Neural cell (in vitro differentiated cells): Measurements from ENCODE around the gene LPXN. TPM values are rescaled to one million over a fixed set of nuclear protein-coding genes. Genes with fewer than 3 reads are reported as not detected.

Experiments
- H2AFZ ChIP-seq: fragments of 200-600, 300-800 bp; sonication (generic), shearing (Covaris generic); 2 replicates; pipeline ENCODE4 v1.6.0; 2014; ENCODE audit warnings: low read depth, mild to moderate bottlenecking, antibody characterized with exemption, low read length, moderate library complexity
- H3F3A ChIP-seq: fragments of 200-600 bp; shearing (Covaris generic); 2 replicates; pipeline ENCODE4 v1.6.1; 2016; ENCODE audit warnings: mild to moderate bottlenecking, moderate library complexity, mixed read lengths, antibody characterized with exemption, low read length; ENCODE audit not compliant: insufficient read depth, poor library complexity, severe bottlenecking
- H3K27ac ChIP-seq: fragments of 200-600, 300-800 bp; sonication (generic), shearing (Covaris generic); 2 replicates; pipeline ENCODE4 v1.5.1; 2014; ENCODE audit warnings: mild to moderate bottlenecking, low read length, moderate library complexity
- H3K27me3 ChIP-seq: fragments of 300-800, 200-600 bp; sonication (generic), shearing (Covaris generic); 2 replicates; pipeline ENCODE4 v1.6.0; 2014; ENCODE audit warnings: mild to moderate bottlenecking, low read depth, low read length, moderate library complexity; ENCODE audit not compliant: insufficient read depth
- H3K36me3 ChIP-seq: fragments of 300-800, 200-600 bp; sonication (generic), shearing (Covaris generic); 2 replicates; pipeline ENCODE4 v1.5.1; 2014; ENCODE audit warnings: mild to moderate bottlenecking, antibody characterized with exemption, low read length, moderate library complexity; ENCODE audit not compliant: insufficient read depth
- H3K4me2 ChIP-seq: fragments of 300-800, 200-600 bp; sonication (generic), shearing (Covaris generic); 2 replicates; pipeline ENCODE4 v1.6.0; 2014; ENCODE audit warnings: mild to moderate bottlenecking, low read length
- H3K4me3 ChIP-seq: fragments of 300-800, 200-600 bp; sonication (generic), shearing (Covaris generic); 2 replicates; pipeline ENCODE4 v1.5.1; 2014; ENCODE audit warnings: mild to moderate bottlenecking, low read length, moderate library complexity
- H3K79me2 ChIP-seq: fragments of 200-600 bp; shearing (Covaris generic); replicated peaks from 2 replicates; pipeline ENCODE4 v1.6.0; 2014; ENCODE audit warnings: mild to moderate bottlenecking, low read length, moderate library complexity; ENCODE audit not compliant: insufficient read depth
- H3K9ac ChIP-seq: fragments of 300-800, 200-600 bp; sonication (generic), shearing (Covaris generic); 2 replicates; pipeline ENCODE4 v1.6.1; 2016; ENCODE audit warnings: mild to moderate bottlenecking, low read length, mixed read lengths
- H3K9me2 ChIP-seq: fragments of 200-600 bp; shearing (Covaris generic); 2 replicates; pipeline ENCODE4 v1.6.1; 2016; ENCODE audit warnings: mild to moderate bottlenecking, low read length, mixed read lengths; ENCODE audit not compliant: insufficient read depth
- H3K9me3 ChIP-seq: fragments of 200-600, 300-800 bp; sonication (generic), shearing (Covaris generic); 2 replicates; pipeline ENCODE4 v1.6.1; 2016; ENCODE audit warnings: mild to moderate bottlenecking, mixed run types, low read length, moderate library complexity, mixed read lengths
- H4K20me1 ChIP-seq: fragments of 200-600 bp; shearing (Covaris generic); 2 replicates; pipeline ENCODE4 v1.6.1; 2016; ENCODE audit warnings: mild to moderate bottlenecking, mixed run types; ENCODE audit not compliant: insufficient read depth
- CTCF ChIP-seq: fragments of 450-650 bp; IDR thresholded peaks from 2 replicates; pipeline ENCODE4 v1.5.1; 2014; ENCODE audit warnings: antibody characterized with exemption, mild to moderate bottlenecking, moderate library complexity; ENCODE audit not compliant: poor library complexity, severe bottlenecking
- EP300 ChIP-seq: fragments of 450-650 bp; conservative IDR thresholded peaks from 2 replicates; pipeline ENCODE4 v1.6.1; 2014; ENCODE audit warnings: antibody characterized with exemption, mild to moderate bottlenecking, moderate library complexity; ENCODE audit not compliant: poor library complexity, severe bottlenecking
- EZH2 ChIP-seq: fragments of 200-600, 300-800 bp; shearing (Covaris generic), sonication (generic); IDR thresholded peaks from 2 replicates; pipeline ENCODE4 v1.6.1; 2014; ENCODE audit warnings: antibody characterized with exemption, low read length, borderline replicate concordance, mild to moderate bottlenecking; ENCODE audit not compliant: insufficient read depth, poor library complexity, severe bottlenecking
- MXI1 ChIP-seq: fragments of 450-650 bp; conservative IDR thresholded peaks from 2 replicates; pipeline ENCODE4 v1.6.1; 2014; ENCODE audit warnings: antibody characterized with exemption, mild to moderate bottlenecking; ENCODE audit not compliant: poor library complexity, severe bottlenecking
- POLR2AphosphoS5 ChIP-seq: IDR thresholded peaks from 2 replicates; pipeline ENCODE4 v1.6.1; 2012
- RAD21 ChIP-seq: fragments of 450-650 bp; conservative IDR thresholded peaks from 2 replicates; pipeline ENCODE4 v1.6.1; 2014; ENCODE audit warnings: antibody characterized with exemption, mild to moderate bottlenecking, moderate library complexity
- REST ChIP-seq: IDR thresholded peaks from 2 replicates; pipeline ENCODE4 v1.6.1; 2012; ENCODE audit warnings: borderline replicate concordance
- SMC3 ChIP-seq: fragments of 450-650 bp; conservative IDR thresholded peaks from 2 replicates; pipeline ENCODE4 v1.6.1; 2014; ENCODE audit warnings: antibody characterized with exemption, mild to moderate bottlenecking, moderate library complexity; ENCODE audit not compliant: poor library complexity
- TAF1 ChIP-seq: IDR thresholded peaks from 2 replicates; pipeline ENCODE4 v1.6.1; 2012; ENCODE audit warnings: low read depth
- polyA plus RNA-seq: library from polyadenylated mRNA; depleted of rRNA; stranded (reverse); fragments of >200 nt; gene quantifications from 2 replicates; pipeline ENCODE4 v1.2.3, GENCODE V29; 2014

The LPXN gene
- polyA plus RNA-seq, 1 donor from 2014 or later: 4.1 TPM

- no peak for TF ChIP-seq EZH2
- TF ChIP-seq SMC3: no peak
- no peak for TF ChIP-seq RAD21
- TF ChIP-seq TAF1: no peak
- TF ChIP-seq POLR2AphosphoS5: no peak
- TF ChIP-seq CTCF: no peak
- no peak for TF ChIP-seq EP300
- TF ChIP-seq MXI1: no peak
- TF ChIP-seq REST: no peak
- Histone ChIP-seq H3K9ac (no peak overlapping the region), H3F3A (no peaks in the 10 kb centered on the region), H3K9me3 (no peaks in the 10 kb centered on the region), H2AFZ (no peak overlapping the region), H3K27ac (no peak overlapping the region), H3K4me2 (no peak overlapping the region), H3K36me3 (no peaks in the 10 kb centered on the region), H3K9me2 (no peaks in the 10 kb centered on the region), H3K4me3 (no peak overlapping the region), H3K27me3 (no peaks in the 10 kb centered on the region), H3K79me2 (no peaks in the 10 kb centered on the region), H4K20me1 (no peaks in the 10 kb centered on the region)
Measured at GRCh38 chr11:58505849-58506248, 69.8 kb downstream of the LPXN start.

GRCh38 chr11:58504232-58504631 is 71.4 kb downstream of the LPXN start:
- H3K9me3 ChIP-seq: no peaks in the 10 kb centered on the region
- no peaks in the 10 kb centered on the region for H3K27me3 ChIP-seq
- H3K36me3 ChIP-seq: no peaks in the 10 kb centered on the region
- no peaks in the 10 kb centered on the region for H3F3A ChIP-seq
- no peaks in the 10 kb centered on the region for H4K20me1 ChIP-seq
- no peak overlapping the region for H2AFZ ChIP-seq
- H3K9ac ChIP-seq: no peak overlapping the region
- TF ChIP-seq TAF1 (no peak), SMC3 (no peak), EP300 (peak; percentile 51), POLR2AphosphoS5 (peak; percentile 81)
- no peaks in the 10 kb centered on the region for H3K9me2 ChIP-seq
- H3K4me2 ChIP-seq: no peak overlapping the region
- H3K4me3 ChIP-seq: no peak overlapping the region
- H3K79me2 ChIP-seq: no peaks in the 10 kb centered on the region
- no peak overlapping the region for H3K27ac ChIP-seq

GRCh38 chr11:58503361-58503856 is 72.2 kb downstream of the LPXN start:
- Histone ChIP-seq H3K4me3 (no peak overlapping the region), H3K4me2 (no peak overlapping the region), H3K36me3 (no peaks in the 10 kb centered on the region), H3K27me3 (no peaks in the 10 kb centered on the region), H4K20me1 (no peaks in the 10 kb centered on the region), H3K9me3 (no peaks in the 10 kb centered on the region), H2AFZ (no peak overlapping the region), H3K27ac (no peak overlapping the region), H3F3A (no peaks in the 10 kb centered on the region), H3K9me2 (no peaks in the 10 kb centered on the region), H3K9ac (no peak overlapping the region), H3K79me2 (no peaks in the 10 kb centered on the region)
- no peak for TF ChIP-seq MXI1
- TF ChIP-seq CTCF: no peak
- TF ChIP-seq REST: no peak
- TF ChIP-seq RAD21: no peak
- no peak for TF ChIP-seq SMC3
- TF ChIP-seq POLR2AphosphoS5: no peak
- no peak for TF ChIP-seq EZH2
- no peak for TF ChIP-seq EP300
- TF ChIP-seq TAF1: no peak
